Subcutaneous abdominal adipose tissue (tissue), 5 donors: Measurements from ENCODE around the gene DNAJB11.

Experiments
- H3K27ac ChIP-seq: one replicate; pipeline ENCODE4 v1.7.0; 2013; ENCODE audit warnings: low read depth, mild to moderate bottlenecking, inconsistent platforms, low read length, moderate library complexity
- H3K27me3 ChIP-seq, 5 donors: one replicate each; pipeline ENCODE4 v1.7.0; 2013; ENCODE audit warnings: low read length in 5 of 5, inconsistent platforms in 1 of 5; ENCODE audit not compliant: control insufficient read depth in 5 of 5, insufficient read depth in 4 of 5
- H3K36me3 ChIP-seq, 5 donors: one replicate each; pipeline ENCODE4 v1.7.0; 2013; ENCODE audit warnings: low read length in 5 of 5; ENCODE audit not compliant: control insufficient read depth in 5 of 5, insufficient read depth in 5 of 5
- H3K4me1 ChIP-seq, 5 donors: one replicate each; pipeline ENCODE4 v1.7.0; 2013; ENCODE audit warnings: low read length in 5 of 5, mild to moderate bottlenecking in 3 of 5, moderate library complexity in 1 of 5; ENCODE audit not compliant: control insufficient read depth in 5 of 5, insufficient read depth in 5 of 5
- H3K4me3 ChIP-seq, 5 donors: one replicate each; pipeline ENCODE4 v1.7.0; 2013; ENCODE audit warnings: low read length in 5 of 5, low read depth in 1 of 5
- H3K9ac ChIP-seq, 5 donors: one replicate each; pipeline ENCODE4 v1.7.0; 2013; ENCODE audit warnings: low read length in 5 of 5, mild to moderate bottlenecking in 4 of 5, moderate library complexity in 3 of 5
- H3K9me3 ChIP-seq, 5 donors: one replicate each; pipeline ENCODE4 v1.7.0; 2013; ENCODE audit warnings: low read length in 5 of 5; ENCODE audit not compliant: control insufficient read depth in 5 of 5
- donor health status: healthy.
- donor health status: healthy.
- donor health status: healthy.
- donor health status: healthy.
- donor health status: healthy.

DNAJB11 gene

GRCh38 chr3:186605078-186605477 lies 34.6 kb downstream of the DNAJB11 start:
- Histone ChIP-seq H3K4me1 (no peaks in the 10 kb centered on the region), H3K9ac (no peak overlapping the region), H3K27me3 (no peaks in the 10 kb centered on the region), H3K4me3 (no peak overlapping the region), H3K36me3 (no peaks in the 10 kb centered on the region), H3K27ac (no peak overlapping the region), H3K9me3 (no peaks in the 10 kb centered on the region)

- H3K9me3 ChIP-seq: no peaks in the 10 kb centered on the region
- no peaks in the 10 kb centered on the region for H3K4me1 ChIP-seq
- no peaks in the 10 kb centered on the region for H3K27me3 ChIP-seq
- no peaks in the 10 kb centered on the region for H3K36me3 ChIP-seq
- H3K27ac ChIP-seq: no peak overlapping the region
- no peak overlapping the region for H3K4me3 ChIP-seq
- no peak overlapping the region for H3K9ac ChIP-seq
These were observed 35.3 kb downstream of the DNAJB11 start for GRCh38 chr3:186605561-186606545.

GRCh38 chr3:186608624-186609215 lies 38.2 kb downstream of the DNAJB11 start:
- Histone ChIP-seq H3K9ac (no peak overlapping the region), H3K27ac (no peak overlapping the region), H3K9me3 (no peaks in the 10 kb centered on the region), H3K4me3 (no peak overlapping the region), H3K27me3 (peaks cover 0 to 9% (median 4%) of the 10 kb centered on the region in 5 donors), H3K4me1 (no peaks in the 10 kb centered on the region), H3K36me3 (no peaks in the 10 kb centered on the region)

- Histone ChIP-seq H3K4me3 (no peak overlapping the region), H3K36me3 (no peaks in the 10 kb centered on the region), H3K27me3 (peaks cover under 1 to 10% (median 5%) of the 10 kb centered on the region in 5 donors), H3K9ac (no peak overlapping the region), H3K4me1 (no peaks in the 10 kb centered on the region), H3K9me3 (no peaks in the 10 kb centered on the region), H3K27ac (no peak overlapping the region)
These were observed 38.8 kb downstream of the DNAJB11 start for GRCh38 chr3:186609247-186609868.

GRCh38 chr3:186612065-186612464 lies 41.5 kb downstream of the DNAJB11 start:
- H3K27me3 ChIP-seq: peaks cover 5 to 16% (median 7%) of the 10 kb centered on the region in 5 donors
- H3K4me1 ChIP-seq: peaks cover 0 to 6% (median 4%) of the 10 kb centered on the region in 5 donors
- no peak overlapping the region for H3K4me3 ChIP-seq
- no peak overlapping the region for H3K27ac ChIP-seq
- no peaks in the 10 kb centered on the region for H3K9me3 ChIP-seq
- H3K36me3 ChIP-seq: no peaks in the 10 kb centered on the region
- no peak overlapping the region for H3K9ac ChIP-seq

GRCh38 chr3:186612721-186613636 lies 42.5 kb downstream of the DNAJB11 start, which contains the start of gene AHSG:
Gene AHSG (plus strand): TSS chr3:186613060. CDS start chr3:186613142, 82 bp downstream.
- Histone ChIP-seq H3K36me3 (no peaks in the 10 kb centered on the region), H3K9me3 (no peaks in the 10 kb centered on the region), H3K4me3 (no peak within 1 kb of the TSS), H3K9ac (no peak within 1 kb of the TSS), H3K4me1 (peaks cover 0 to 10% (median 7%) of the 10 kb centered on the region in 5 donors), H3K27me3 (peaks cover 5 to 22% (median 12%) of the 10 kb centered on the region in 5 donors), H3K27ac (no peak within 1 kb of the TSS)

GRCh38 chr3:186613637-186614265 lies 43.2 kb downstream of the DNAJB11 start:
- no peaks in the 10 kb centered on the region for H3K9me3 ChIP-seq
- peaks cover 0 to 10% (median 7%) of the 10 kb centered on the region in 5 donors for H3K4me1 ChIP-seq
- H3K36me3 ChIP-seq: no peaks in the 10 kb centered on the region
- peaks cover 10 to 26% (median 18%) of the 10 kb centered on the region in 5 donors for H3K27me3 ChIP-seq
- H3K9ac ChIP-seq: no peak overlapping the region
- H3K27ac ChIP-seq: no peak overlapping the region
- H3K4me3 ChIP-seq: no peak overlapping the region

- Histone ChIP-seq H3K36me3 (no peaks in the 10 kb centered on the region), H3K9me3 (no peaks in the 10 kb centered on the region), H3K27ac (no peak overlapping the region), H3K4me1 (peaks cover 0 to 10% (median 7%) of the 10 kb centered on the region in 5 donors), H3K4me3 (no peak overlapping the region), H3K9ac (no peak overlapping the region), H3K27me3 (peaks cover 10 to 26% (median 18%) of the 10 kb centered on the region in 5 donors)
These were observed 43.7 kb downstream of the DNAJB11 start for GRCh38 chr3:186614266-186614596.
